ENCODE results near the gene KCNH3.

The KCNH3 gene

GRCh38 chr12:49536526-49537071 lies 2.2 kb upstream of the KCNH3 start:
- Histone ChIP-seq H3K9me3 (no peaks in the 10 kb centered on the region), H3K4me3 (ENCODE audit: low read depth in 1 of 2, low read length in 1 of 2) (peak overlapping the region in 1 of 2 experiments; percentile 16), H3K27me3 (peaks cover 92% of the 10 kb centered on the region), H3K36me3 (no peaks in the 10 kb centered on the region), H3K4me1 (ENCODE audit: control insufficient read depth in 1 of 2, insufficient read depth in 1 of 2, low read depth in 1 of 2, low read length in 1 of 2) (peaks cover 25 to 41% of the 10 kb centered on the region in 2 experiments), H3K27ac (peak overlapping the region; percentile 48)
- TF ChIP-seq CTCF (IDR thresholded peaks at IDR 0.05), result no peak

- TF ChIP-seq CTCF (IDR thresholded peaks at IDR 0.05), result no peak
- Histone ChIP-seq H3K36me3 (no peaks in the 10 kb centered on the region), H3K4me1 (ENCODE audit: control insufficient read depth in 1 of 2, insufficient read depth in 1 of 2, low read depth in 1 of 2, low read length in 1 of 2) (peaks cover 25 to 41% of the 10 kb centered on the region in 2 experiments), H3K27ac (peak overlapping the region; percentile 48), H3K4me3 (ENCODE audit: low read depth in 1 of 2, low read length in 1 of 2) (peak overlapping the region; percentile 51 to 61), H3K9me3 (no peaks in the 10 kb centered on the region), H3K27me3 (peaks cover 97% of the 10 kb centered on the region)
Observed at GRCh38 chr12:49537231-49537751, 1.5 kb upstream of the KCNH3 start.

GRCh38 chr12:49537752-49538509 lies 899 bp upstream of the KCNH3 start:
- peaks cover 25 to 41% of the 10 kb centered on the region in 2 experiments for H3K4me1 ChIP-seq (ENCODE audit: control insufficient read depth in 1 of 2, insufficient read depth in 1 of 2, low read depth in 1 of 2, low read length in 1 of 2)

GRCh38 chr12:49539406-49540228 lies 787 bp downstream of the KCNH3 start:
- TF ChIP-seq CTCF (IDR thresholded peaks at IDR 0.05), result no peak
- Histone ChIP-seq H3K4me3 (ENCODE audit: low read depth in 1 of 2, low read length in 1 of 2) (peak overlapping the region; percentile 35 to 51), H3K9me3 (no peaks in the 10 kb centered on the region), H3K36me3 (no peaks in the 10 kb centered on the region), H3K27ac (no peak overlapping the region), H3K4me1 (ENCODE audit: control insufficient read depth in 1 of 2, insufficient read depth in 1 of 2, low read depth in 1 of 2, low read length in 1 of 2) (peaks cover 25 to 41% of the 10 kb centered on the region in 2 experiments), H3K27me3 (peaks cover 98% of the 10 kb centered on the region)

More at GRCh38 chr12:49537752-49538509, 899 bp upstream of the KCNH3 start:
- no peak for TF ChIP-seq CTCF (IDR thresholded peaks at IDR 0.05)
- Histone ChIP-seq H3K36me3 (no peaks in the 10 kb centered on the region), H3K27me3 (peaks cover 98% of the 10 kb centered on the region), H3K27ac (peak overlapping the region; percentile 44), H3K9me3 (no peaks in the 10 kb centered on the region), H3K4me3 (ENCODE audit: low read depth in 1 of 2, low read length in 1 of 2) (peak overlapping the region; percentile 51 to 61)
